Activated naive CD8-positive, alpha-beta T cell treated with anti-CD3 and anti-CD28 coated beads, Interleukin-2, amount 50 U/mL, for 24 hours (primary cell): ENCODE measurements around the gene OXNAD1.

ENCODE experiments used
- ATAC-seq: fragments of 150-1000 bp; cut with Tn5 transposase; one replicate; pipeline ENCODE4 v1.10.0; 2021
- DNase-seq: peaks from one replicate; pipeline ENCODE4 v3.0.0; 2021
- H3K27ac Mint-ChIP-seq: one replicate; pipeline ENCODE4 v1.8.0; 2021; ENCODE audit warnings: mild to moderate bottlenecking, mixed read lengths
- H3K27me3 Mint-ChIP-seq: one replicate; pipeline ENCODE4 v1.8.0; 2021; ENCODE audit warnings: mixed read lengths
- H3K36me3 Mint-ChIP-seq: one replicate; pipeline ENCODE4 v1.8.0; 2021; ENCODE audit warnings: low read depth, mixed read lengths
- H3K4me1 Mint-ChIP-seq: one replicate; pipeline ENCODE4 v1.8.0; 2021; ENCODE audit warnings: mixed read lengths
- H3K4me3 Mint-ChIP-seq: one replicate; pipeline ENCODE4 v1.8.0; 2021; ENCODE audit warnings: mild to moderate bottlenecking, moderate library complexity, mixed read lengths
- H3K9me3 Mint-ChIP-seq: one replicate; pipeline ENCODE4 v1.8.0; 2021; ENCODE audit warnings: mixed read lengths

OXNAD1 gene

DNA sequence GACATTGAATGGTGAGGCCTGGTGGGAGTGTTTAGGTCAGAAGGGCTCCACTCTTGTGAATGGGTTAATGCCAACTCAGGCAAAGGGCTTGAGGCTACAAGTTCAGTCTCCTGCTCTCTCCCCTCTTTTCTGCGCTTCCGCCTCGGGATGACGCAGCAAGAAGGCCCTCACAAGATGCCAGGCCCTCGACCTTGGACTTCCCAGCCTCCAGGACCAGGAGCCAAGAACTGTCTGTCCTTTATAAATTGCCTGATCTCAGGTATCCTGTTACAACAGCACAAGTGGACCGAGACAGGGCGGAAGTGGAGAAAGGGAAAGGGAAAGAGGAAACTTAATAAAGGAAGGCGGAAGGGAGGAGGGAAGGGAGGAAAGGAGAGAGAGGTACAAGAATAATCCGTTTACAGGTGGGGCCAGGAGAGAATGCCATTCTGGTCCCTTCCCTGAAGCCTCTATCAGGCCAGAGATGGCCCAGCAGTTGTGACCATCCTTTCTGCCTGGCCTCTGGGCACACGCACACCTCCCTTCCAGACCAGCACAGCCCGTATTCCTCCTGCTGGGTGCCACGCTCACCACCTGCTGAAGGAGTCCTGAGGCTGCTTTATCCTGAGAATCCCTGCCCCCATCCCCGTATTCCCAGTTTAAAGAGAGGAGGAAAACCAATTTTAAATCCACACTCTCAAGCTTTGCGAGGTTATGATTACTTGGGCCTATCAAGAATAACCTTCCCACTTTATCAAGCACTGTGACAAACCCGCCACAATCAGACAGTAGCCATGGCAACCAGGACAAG lies 64.2 kb downstream of the OXNAD1 start:
- DNase-seq = no peak
- Mint-ChIP-seq H3K27me3 (no peaks in the 10 kb centered on the region), H3K4me1 (peaks cover 20% of the 10 kb centered on the region), H3K4me3 (no peak overlapping the region), H3K27ac (peak overlapping the region; percentile 30), H3K36me3 (peaks cover 66% of the 10 kb centered on the region), H3K9me3 (peaks cover 17% of the 10 kb centered on the region)
- no peak for ATAC-seq

DNA sequence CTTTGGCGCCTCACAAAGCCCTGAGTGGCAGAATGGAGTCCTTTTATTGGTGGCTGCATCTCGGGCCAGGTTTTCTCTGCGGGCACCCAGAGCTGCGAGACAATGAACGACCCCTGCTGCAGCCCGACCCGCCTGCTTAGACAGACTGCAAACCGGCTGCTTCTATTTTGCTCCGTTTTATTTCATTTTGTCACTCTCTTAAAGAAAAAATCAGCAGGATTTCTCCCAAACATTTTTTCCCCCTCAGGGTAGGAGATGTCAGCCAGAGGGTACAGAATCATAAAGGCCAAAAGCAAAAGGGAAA lies 64.8 kb downstream of the OXNAD1 start:
- Mint-ChIP-seq H3K36me3 (peaks cover 72% of the 10 kb centered on the region), H3K27me3 (no peaks in the 10 kb centered on the region), H3K4me1 (peaks cover 23% of the 10 kb centered on the region), H3K9me3 (peaks cover 17% of the 10 kb centered on the region), H3K4me3 (no peak overlapping the region), H3K27ac (peak overlapping the region; percentile 42)
- no peak for ATAC-seq
- no peak for DNase-seq

DNA sequence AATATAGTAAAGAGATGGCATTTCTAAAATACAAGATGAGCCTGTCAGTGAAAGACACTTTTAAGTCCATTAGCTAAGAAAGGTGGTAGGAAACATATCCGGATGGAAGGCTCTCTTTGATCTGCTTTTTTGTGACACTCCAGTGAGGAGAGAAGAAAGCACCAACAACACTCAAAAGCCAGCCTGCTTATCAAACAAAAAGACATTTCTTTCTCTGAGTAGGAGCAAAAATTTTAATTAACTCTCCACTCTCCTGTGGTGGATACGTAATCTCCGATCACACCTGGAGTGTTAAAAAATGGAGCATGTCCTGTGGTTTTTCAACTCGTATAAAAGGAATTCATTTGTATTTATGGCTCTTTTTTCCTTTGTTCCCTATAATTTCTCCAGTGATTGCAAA lies 65.3 kb downstream of the OXNAD1 start:
- Mint-ChIP-seq H3K4me3 (no peak overlapping the region), H3K4me1 (peaks cover 24% of the 10 kb centered on the region), H3K27ac (peak overlapping the region; percentile 42), H3K9me3 (peaks cover 17% of the 10 kb centered on the region), H3K27me3 (no peaks in the 10 kb centered on the region), H3K36me3 (peaks cover 73% of the 10 kb centered on the region)
- no peak for ATAC-seq
- DNase-seq = no peak

DNA sequence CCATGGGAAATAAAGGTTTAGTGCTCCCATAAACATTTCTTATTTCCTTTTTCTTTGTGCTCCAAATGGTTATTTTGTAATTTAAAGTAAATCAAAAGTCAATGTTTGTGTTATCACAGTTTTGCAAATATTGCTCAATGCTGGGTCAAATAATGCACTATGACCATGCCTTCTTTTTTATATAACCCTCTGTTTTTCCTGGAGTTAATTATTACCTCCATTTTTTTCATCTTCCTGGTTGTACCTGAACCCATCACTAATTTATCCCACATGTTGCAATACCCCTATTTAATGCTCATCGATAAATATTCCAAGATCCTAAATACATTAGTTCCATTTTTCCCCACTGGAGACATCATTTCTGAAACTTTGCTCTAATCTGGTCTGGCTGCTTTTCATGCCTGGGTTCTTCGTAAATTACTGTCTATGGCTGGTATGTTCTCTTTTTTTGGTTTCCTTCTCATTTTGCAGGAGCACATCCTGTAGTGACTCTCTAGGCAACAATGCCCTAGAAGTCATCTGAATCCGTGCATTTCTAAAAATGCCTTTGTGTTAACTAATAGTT lies 66.4 kb downstream of the OXNAD1 start:
- H3K9me3 Mint-ChIP-seq = peaks cover 17% of the 10 kb centered on the region
- ATAC-seq = no peak
- H3K36me3 Mint-ChIP-seq = peaks cover 78% of the 10 kb centered on the region
- H3K27me3 Mint-ChIP-seq = no peaks in the 10 kb centered on the region
- no peak overlapping the region for H3K27ac Mint-ChIP-seq
- no peak for DNase-seq
- H3K4me3 Mint-ChIP-seq = no peak overlapping the region
- peaks cover 18% of the 10 kb centered on the region for H3K4me1 Mint-ChIP-seq

DNA sequence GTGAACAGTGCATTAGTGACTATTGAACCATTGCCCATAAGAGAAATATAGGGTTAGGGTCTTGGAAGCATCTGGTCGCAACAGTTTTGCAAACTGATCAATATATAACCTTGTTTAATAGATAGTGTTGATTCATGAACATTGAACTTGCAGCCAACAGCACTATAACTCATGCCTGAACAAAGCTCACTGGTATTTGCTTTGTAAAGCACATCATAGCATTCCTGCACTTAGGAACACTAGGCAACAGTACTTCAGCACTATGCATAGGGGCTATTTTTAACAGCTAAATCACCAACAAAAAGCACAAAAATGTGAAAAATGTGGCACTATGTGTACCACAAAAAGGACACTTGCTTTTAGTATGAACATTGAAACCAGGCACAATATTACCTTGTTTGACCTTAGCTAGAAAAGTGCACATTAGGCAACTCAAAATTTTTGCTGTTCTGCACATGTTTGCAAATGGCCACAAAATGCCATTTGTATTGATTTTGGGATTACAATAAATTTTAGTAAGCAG lies 68.0 kb downstream of the OXNAD1 start:
- H3K27ac Mint-ChIP-seq = no peak overlapping the region
- no peak overlapping the region for H3K4me3 Mint-ChIP-seq
- ATAC-seq (no peak), DNase-seq (no peak)
- peaks cover 78% of the 10 kb centered on the region for H3K36me3 Mint-ChIP-seq
- no peaks in the 10 kb centered on the region for H3K27me3 Mint-ChIP-seq
- H3K4me1 Mint-ChIP-seq = peaks cover 24% of the 10 kb centered on the region
- H3K9me3 Mint-ChIP-seq = peaks cover 17% of the 10 kb centered on the region

DNA sequence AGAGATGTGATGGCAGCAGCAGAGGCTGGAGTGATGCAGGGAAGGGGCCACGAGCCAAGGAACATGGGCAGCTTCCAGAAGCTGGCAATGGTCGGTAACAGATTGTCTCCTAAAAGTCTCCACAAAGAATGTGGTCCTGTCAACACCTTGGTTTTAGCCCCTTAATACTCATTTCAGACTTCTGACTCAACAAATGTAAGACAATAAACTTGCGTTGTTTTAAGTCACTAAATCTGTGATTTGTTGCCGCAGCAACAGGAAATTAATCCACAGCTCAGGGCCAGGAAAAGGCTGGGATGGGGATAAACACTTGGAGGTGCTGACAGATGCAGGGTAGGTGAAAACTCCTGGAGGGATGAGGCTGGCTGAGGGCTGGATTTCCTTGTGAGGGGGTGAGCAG lies 69.9 kb downstream of the OXNAD1 start:
- ATAC-seq = no peak
- H3K36me3 Mint-ChIP-seq = peaks cover 76% of the 10 kb centered on the region
- H3K9me3 Mint-ChIP-seq = peaks cover 17% of the 10 kb centered on the region
- peak overlapping the region; percentile 56 for H3K27ac Mint-ChIP-seq
- H3K4me3 Mint-ChIP-seq = no peak overlapping the region
- H3K4me1 Mint-ChIP-seq = peaks cover 44% of the 10 kb centered on the region
- no peaks in the 10 kb centered on the region for H3K27me3 Mint-ChIP-seq
- DNase-seq = no peak

DNA sequence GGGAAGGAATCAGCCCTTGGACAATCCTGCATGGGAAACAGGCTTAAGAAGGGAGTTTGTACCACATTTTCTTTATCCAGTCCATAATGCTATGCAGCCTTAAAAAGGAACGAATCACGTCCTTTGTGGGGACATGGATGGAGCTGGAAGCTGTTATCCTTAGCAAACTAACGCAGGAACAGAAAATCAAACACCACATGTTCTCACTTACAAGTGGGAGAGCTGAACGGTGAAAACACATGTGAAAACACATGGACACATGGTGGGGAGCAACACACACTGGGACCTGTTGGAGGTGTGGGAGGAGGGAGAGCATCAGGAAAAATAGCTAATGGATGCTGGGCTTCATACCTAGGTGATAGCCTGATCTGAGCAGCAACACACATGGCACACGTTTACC lies 70.3 kb downstream of the OXNAD1 start:
- Mint-ChIP-seq H3K4me1 (peaks cover 48% of the 10 kb centered on the region), H3K27me3 (no peaks in the 10 kb centered on the region), H3K4me3 (no peak overlapping the region), H3K9me3 (peaks cover 17% of the 10 kb centered on the region), H3K36me3 (peaks cover 75% of the 10 kb centered on the region), H3K27ac (peak overlapping the region; percentile 28)
- no peak for DNase-seq
- no peak for ATAC-seq

DNA sequence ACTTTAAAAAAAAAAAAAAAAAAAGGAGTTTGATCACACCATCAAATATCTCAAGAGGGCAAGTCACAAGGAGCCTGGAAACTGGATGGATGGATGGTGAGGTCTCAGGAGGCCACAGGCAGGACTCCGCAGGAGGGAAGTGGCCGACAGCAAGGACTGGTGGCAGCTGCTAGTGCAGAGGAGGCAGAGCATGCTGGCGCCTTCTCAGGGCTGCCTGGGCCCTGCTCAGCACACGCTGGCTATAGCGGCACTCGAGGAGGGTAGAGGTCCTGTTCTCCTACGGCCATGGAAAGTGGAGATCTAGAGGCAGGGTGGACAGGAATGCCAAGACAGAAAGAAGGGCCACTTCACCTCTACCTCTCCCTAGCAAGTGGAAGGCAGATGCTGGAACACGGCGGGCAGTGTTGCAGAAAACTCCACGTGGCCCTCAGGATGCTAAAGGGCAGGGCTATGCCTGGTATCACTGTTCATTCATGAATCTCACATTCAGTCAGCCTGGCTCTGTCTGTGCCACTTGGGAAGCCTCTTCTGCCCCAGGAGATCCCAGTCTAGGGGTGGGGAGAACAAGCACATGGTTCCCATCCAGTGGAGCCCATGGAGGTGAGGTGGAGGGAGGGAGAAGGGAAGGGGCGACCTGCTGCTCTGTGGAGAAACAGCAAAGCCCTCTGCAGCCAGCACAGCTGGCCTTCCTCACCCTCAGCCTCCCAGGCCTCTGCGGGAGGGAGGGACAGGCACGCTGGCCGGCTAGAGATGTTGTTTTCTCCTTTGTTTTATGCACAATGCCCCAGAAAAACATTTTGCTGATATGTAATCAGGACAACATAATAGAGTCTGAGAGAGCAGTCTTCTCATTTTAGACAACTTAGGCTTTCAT lies 71.0 kb downstream of the OXNAD1 start:
- ATAC-seq = no peak
- DNase-seq = no peak
- H3K27ac Mint-ChIP-seq = peak overlapping the region; percentile 28
- H3K27me3 Mint-ChIP-seq = no peaks in the 10 kb centered on the region
- H3K9me3 Mint-ChIP-seq = peaks cover 17% of the 10 kb centered on the region
- peaks cover 70% of the 10 kb centered on the region for H3K36me3 Mint-ChIP-seq
- H3K4me3 Mint-ChIP-seq = no peak overlapping the region
- peaks cover 53% of the 10 kb centered on the region for H3K4me1 Mint-ChIP-seq

DNA sequence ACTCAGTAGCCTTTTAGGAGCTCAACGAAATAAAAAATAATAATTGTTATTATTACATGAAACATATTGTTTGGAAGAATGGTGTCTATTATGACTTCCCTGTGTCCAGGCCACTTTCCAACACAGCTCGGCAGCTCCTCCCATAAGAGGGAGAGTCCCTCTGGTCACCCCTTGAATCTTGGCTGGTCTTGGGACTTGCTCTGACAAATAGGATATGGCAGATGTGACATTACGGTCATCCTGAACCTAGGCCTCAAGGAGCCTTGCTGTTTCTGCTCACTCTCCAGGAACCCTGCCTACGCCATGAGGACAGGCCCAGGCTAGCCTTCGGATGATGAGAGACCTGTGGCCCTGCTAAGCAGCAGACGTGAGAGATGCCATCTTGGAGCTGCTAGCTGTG lies 71.8 kb downstream of the OXNAD1 start:
- ATAC-seq = no peak
- no peak overlapping the region for H3K4me3 Mint-ChIP-seq
- H3K9me3 Mint-ChIP-seq = peaks cover 11% of the 10 kb centered on the region
- no peaks in the 10 kb centered on the region for H3K27me3 Mint-ChIP-seq
- no peak overlapping the region for H3K27ac Mint-ChIP-seq
- H3K4me1 Mint-ChIP-seq = peaks cover 55% of the 10 kb centered on the region
- DNase-seq = no peak
- H3K36me3 Mint-ChIP-seq = peaks cover 62% of the 10 kb centered on the region

DNA sequence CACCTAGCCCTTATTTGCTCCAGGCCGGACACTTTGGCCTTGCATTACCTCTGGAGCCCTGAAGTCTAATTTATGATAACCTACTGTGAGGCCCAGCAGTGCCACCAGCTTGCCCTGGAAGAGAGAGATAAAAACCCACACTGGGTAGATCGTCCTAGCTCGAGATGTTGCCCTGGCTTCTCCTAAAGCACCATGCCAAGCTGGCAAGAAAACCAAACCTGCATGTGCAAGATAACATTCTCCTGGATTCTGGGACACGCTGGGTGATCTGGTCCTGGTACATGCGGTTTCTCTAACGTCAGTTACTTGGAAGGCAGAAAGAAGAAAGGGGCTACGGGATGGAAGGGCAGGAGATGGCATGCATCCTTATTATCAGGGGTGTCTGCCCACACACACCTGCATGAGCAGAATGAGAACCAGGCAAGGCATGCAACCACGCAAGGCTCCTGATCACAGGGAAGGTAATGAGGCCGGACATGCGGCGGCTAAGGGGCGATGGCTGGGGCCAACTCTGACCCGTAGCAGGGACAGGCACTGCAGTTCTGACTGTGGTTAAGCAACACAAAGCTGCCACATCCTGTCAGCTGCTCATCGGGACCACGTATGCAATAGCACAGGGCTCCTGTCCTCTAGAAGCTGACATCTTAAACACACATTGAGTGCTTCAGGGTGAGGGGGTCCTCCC lies 73.0 kb downstream of the OXNAD1 start:
- no peaks in the 10 kb centered on the region for H3K27me3 Mint-ChIP-seq
- peak overlapping the region; percentile 86 for H3K27ac Mint-ChIP-seq
- H3K9me3 Mint-ChIP-seq = peaks cover 1% of the 10 kb centered on the region
- peaks cover 56% of the 10 kb centered on the region for H3K4me1 Mint-ChIP-seq
- DNase-seq (peak; percentile 54), ATAC-seq (peak; percentile 75)
- peak overlapping the region; percentile 63 for H3K4me3 Mint-ChIP-seq
- peaks cover 58% of the 10 kb centered on the region for H3K36me3 Mint-ChIP-seq

DNA sequence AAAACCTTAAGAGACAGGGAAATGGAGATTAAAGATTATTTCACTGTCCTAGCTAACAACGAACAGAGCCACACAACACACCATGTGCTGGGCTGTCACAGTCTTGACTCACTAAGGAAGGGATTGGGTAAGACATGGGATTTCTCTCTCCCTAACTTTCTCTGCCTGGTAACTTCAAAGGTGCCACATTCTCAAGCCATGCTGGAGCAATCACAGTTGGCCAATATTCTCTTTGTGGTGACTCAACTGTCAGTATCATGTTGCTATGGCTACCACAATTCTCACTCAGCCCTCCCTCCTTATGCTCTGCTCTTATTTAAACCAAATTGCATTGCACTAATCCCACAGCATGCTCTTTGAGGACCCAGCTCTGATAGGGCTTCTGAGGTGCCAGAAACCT lies 74.0 kb downstream of the OXNAD1 start:
- ATAC-seq = peak; percentile 82

DNA sequence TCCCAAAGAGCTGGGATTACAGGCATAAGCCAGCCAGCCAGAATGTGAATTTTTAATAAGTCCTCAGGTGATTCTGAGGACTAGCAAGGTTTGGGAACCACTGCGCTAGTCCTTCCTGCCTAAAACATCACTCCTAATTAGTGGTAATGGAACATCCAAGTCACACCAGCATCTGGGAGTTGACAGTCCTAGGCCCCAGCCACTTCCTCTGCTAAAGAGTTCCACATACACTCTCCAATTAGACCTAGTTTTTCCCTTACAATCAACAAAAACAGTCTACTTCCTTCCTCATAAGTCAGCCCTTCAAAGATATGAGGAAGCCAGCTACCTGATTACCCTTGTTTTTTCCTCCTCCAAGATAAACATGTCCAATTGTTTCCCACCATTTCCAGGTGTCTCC lies 78.1 kb downstream of the OXNAD1 start:
- peaks cover 66% of the 10 kb centered on the region for H3K36me3 Mint-ChIP-seq
- H3K4me3 Mint-ChIP-seq = no peak overlapping the region
- H3K27me3 Mint-ChIP-seq = no peaks in the 10 kb centered on the region
- peak overlapping the region; percentile 32 for H3K27ac Mint-ChIP-seq
- ATAC-seq (no peak), DNase-seq (no peak)
- H3K4me1 Mint-ChIP-seq = peaks cover 62% of the 10 kb centered on the region
- peaks cover 6% of the 10 kb centered on the region for H3K9me3 Mint-ChIP-seq

More for the DNA sequence above, 74.0 kb downstream of the OXNAD1 start:
- peaks cover 65% of the 10 kb centered on the region for H3K4me1 Mint-ChIP-seq
- H3K4me3 Mint-ChIP-seq = no peak overlapping the region
- peaks cover 60% of the 10 kb centered on the region for H3K36me3 Mint-ChIP-seq
- no peak for DNase-seq
- peaks cover 6% of the 10 kb centered on the region for H3K9me3 Mint-ChIP-seq
- no peaks in the 10 kb centered on the region for H3K27me3 Mint-ChIP-seq
- peak overlapping the region; percentile 86 for H3K27ac Mint-ChIP-seq

DNA sequence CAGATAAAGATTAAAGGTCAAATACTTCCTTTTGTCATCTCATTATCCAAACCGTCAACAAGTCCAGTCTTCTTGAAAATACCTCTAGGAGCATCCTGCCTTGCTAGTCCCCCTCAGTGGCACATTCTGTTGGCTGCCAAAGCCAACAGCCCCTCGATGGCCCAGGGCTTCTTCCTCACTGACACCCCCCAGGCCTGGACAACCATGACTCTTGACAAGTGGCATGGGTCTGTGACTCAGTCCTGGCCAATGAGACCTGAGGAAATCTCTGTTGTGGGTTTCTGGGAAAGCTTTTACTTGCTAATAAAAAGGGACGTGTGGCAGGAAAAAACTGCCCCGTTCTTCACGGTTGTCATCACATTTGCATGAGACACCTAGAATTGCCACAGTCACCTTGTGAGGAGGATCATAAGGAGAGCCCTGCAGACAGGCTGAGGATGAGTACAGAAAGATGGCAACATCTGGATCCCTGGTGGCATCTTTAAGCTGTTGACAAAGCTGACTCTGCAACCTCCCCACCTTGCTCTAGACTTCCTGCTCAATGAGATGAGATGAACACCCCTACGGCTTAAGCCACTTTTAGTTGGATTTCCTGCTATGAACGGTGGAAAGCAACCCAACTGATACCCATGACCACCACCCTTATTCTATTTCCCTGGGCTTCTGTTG lies 81.5 kb downstream of the OXNAD1 start:
- H3K27ac Mint-ChIP-seq = peak overlapping the region; percentile 32
- peaks cover 6% of the 10 kb centered on the region for H3K9me3 Mint-ChIP-seq
- peaks cover 46% of the 10 kb centered on the region for H3K4me1 Mint-ChIP-seq
- ATAC-seq (no peak), DNase-seq (no peak)
- peaks cover 84% of the 10 kb centered on the region for H3K36me3 Mint-ChIP-seq
- no peak overlapping the region for H3K4me3 Mint-ChIP-seq
- no peaks in the 10 kb centered on the region for H3K27me3 Mint-ChIP-seq

DNA sequence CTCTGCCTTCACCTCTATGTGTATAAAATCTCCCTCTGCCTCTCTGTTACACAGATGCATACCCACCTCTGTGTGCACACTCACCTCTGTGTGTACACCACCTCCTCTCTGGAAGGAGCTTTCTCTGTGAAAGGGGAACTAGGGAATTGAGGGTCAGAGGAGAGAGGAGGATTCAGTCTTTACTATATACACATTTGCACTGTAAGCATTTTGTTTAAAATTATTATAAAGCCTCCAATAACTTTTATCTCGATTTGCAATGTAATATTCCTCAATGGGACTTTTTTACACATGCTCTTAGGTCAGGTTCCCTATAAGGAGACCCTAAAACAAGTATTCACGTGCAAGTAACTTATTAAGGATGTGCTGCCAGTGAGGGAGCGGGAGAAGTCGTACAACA lies 82.5 kb downstream of the OXNAD1 start:
- H3K27ac Mint-ChIP-seq = peak overlapping the region; percentile 44
- no peak overlapping the region for H3K4me3 Mint-ChIP-seq
- H3K9me3 Mint-ChIP-seq = peaks cover 6% of the 10 kb centered on the region
- DNase-seq (no peak), ATAC-seq (no peak)
- H3K4me1 Mint-ChIP-seq = peaks cover 46% of the 10 kb centered on the region
- peaks cover 81% of the 10 kb centered on the region for H3K36me3 Mint-ChIP-seq
- H3K27me3 Mint-ChIP-seq = no peaks in the 10 kb centered on the region
